KMS-11 (cell line): ENCODE data around the gene TAS2R19.

Experiments used
- H2AFZ ChIP-seq: fragments of 200-600 bp; sonication (generic); 2 replicates; pipeline ENCODE4 v1.6.1; 2016; ENCODE audit warnings: antibody characterized with exemption, mixed run types, low read depth
- H3K27ac ChIP-seq: fragments of 200-600 bp; sonication (generic); 2 replicates; pipeline ENCODE4 v1.6.1; 2016; ENCODE audit warnings: mild to moderate bottlenecking, mixed run types
- H3K27me3 ChIP-seq: fragments of 200-600 bp; sonication (generic); 2 replicates; pipeline ENCODE4 v1.6.1; 2017; ENCODE audit warnings: mild to moderate bottlenecking, low read depth, mixed run types, moderate library complexity; ENCODE audit not compliant: insufficient read depth
- H3K36me3 ChIP-seq: fragments of 200-600 bp; sonication (generic); 2 replicates; pipeline ENCODE4 v1.6.1; 2017; ENCODE audit warnings: mild to moderate bottlenecking, mixed run types; ENCODE audit not compliant: insufficient read depth
- H3K4me1 ChIP-seq: fragments of 200-600 bp; sonication (generic); 2 replicates; pipeline ENCODE4 v1.6.1; 2016; ENCODE audit warnings: mild to moderate bottlenecking, low read depth, mixed run types; ENCODE audit not compliant: poor library complexity, severe bottlenecking
- H3K4me2 ChIP-seq: fragments of 200-600 bp; sonication (generic); 2 replicates; pipeline ENCODE4 v1.7.0; 2016; ENCODE audit warnings: mild to moderate bottlenecking, mixed run types
- H3K4me3 ChIP-seq: fragments of 200-600 bp; sonication (generic); IDR thresholded peaks from 2 replicates; pipeline ENCODE4 v1.6.1; 2017; ENCODE audit warnings: low read depth, low read length, mixed read lengths; ENCODE audit not compliant: insufficient read depth
- H3K79me2 ChIP-seq: fragments of 200-600 bp; sonication (generic); 2 replicates; pipeline ENCODE4 v1.6.1; 2016; ENCODE audit warnings: low read depth, mixed run types; ENCODE audit not compliant: insufficient read depth
- H3K9ac ChIP-seq: fragments of 200-600 bp; sonication (generic); 2 replicates; pipeline ENCODE4 v1.6.1; 2016; ENCODE audit warnings: mild to moderate bottlenecking, mixed run types
- H4K20me1 ChIP-seq: fragments of 200-600 bp; sonication (generic); 2 replicates; pipeline ENCODE4 v1.6.1; 2016; ENCODE audit warnings: mild to moderate bottlenecking, mixed run types; ENCODE audit not compliant: insufficient read depth
- TF ChIP-seq, protein P1 (sequence below): fragments of 200-600 bp; sonication (generic); conservative IDR thresholded peaks from 2 replicates; pipeline ENCODE4 v1.6.1; 2017; ENCODE audit warnings: low read depth, mild to moderate bottlenecking, antibody characterized with exemption, low read length, moderate library complexity, mixed read lengths

The TAS2R19 gene

GRCh38 chr12:11023387-11023786, 967 bp upstream of the TAS2R19 start:
- Histone ChIP-seq H3K79me2 (no peaks in the 10 kb centered on the region), H3K36me3 (no peaks in the 10 kb centered on the region), H3K27me3 (no peaks in the 10 kb centered on the region), H3K9ac (no peak overlapping the region), H3K4me2 (no peak overlapping the region), H2AFZ (no peak overlapping the region), H3K27ac (no peak overlapping the region), H4K20me1 (no peaks in the 10 kb centered on the region), H3K4me3 (no peak overlapping the region), H3K4me1 (no peaks in the 10 kb centered on the region)
- TF ChIP-seq, protein P1, sequence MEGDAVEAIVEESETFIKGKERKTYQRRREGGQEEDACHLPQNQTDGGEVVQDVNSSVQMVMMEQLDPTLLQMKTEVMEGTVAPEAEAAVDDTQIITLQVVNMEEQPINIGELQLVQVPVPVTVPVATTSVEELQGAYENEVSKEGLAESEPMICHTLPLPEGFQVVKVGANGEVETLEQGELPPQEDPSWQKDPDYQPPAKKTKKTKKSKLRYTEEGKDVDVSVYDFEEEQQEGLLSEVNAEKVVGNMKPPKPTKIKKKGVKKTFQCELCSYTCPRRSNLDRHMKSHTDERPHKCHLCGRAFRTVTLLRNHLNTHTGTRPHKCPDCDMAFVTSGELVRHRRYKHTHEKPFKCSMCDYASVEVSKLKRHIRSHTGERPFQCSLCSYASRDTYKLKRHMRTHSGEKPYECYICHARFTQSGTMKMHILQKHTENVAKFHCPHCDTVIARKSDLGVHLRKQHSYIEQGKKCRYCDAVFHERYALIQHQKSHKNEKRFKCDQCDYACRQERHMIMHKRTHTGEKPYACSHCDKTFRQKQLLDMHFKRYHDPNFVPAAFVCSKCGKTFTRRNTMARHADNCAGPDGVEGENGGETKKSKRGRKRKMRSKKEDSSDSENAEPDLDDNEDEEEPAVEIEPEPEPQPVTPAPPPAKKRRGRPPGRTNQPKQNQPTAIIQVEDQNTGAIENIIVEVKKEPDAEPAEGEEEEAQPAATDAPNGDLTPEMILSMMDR = no peak

DNA sequence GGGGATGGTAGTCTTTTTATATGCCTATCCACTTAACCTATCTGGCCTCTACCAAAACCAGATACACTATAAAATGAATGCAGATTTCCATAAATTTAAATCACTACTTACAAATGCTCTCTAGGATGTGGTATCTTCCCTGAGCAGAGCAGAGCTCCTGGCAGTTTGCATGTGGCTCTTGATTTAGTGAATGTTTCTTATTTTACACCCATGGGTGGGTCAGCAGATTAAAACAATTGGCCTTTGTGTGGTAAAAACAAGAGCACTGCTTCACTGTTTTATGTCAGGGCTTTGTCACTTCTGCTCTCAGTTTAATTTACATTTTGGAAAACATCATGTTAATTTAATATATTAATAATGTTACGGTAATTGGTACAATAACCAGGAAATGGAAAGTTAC, 5.5 kb downstream of the TAS2R19 start:
- H3K27me3 ChIP-seq = no peaks in the 10 kb centered on the region
- no peaks in the 10 kb centered on the region for H3K36me3 ChIP-seq
- no peak overlapping the region for H2AFZ ChIP-seq
- no peak overlapping the region for H3K4me3 ChIP-seq
- no peak overlapping the region for H3K27ac ChIP-seq
- no peaks in the 10 kb centered on the region for H4K20me1 ChIP-seq
- H3K79me2 ChIP-seq = no peaks in the 10 kb centered on the region
- TF ChIP-seq, protein P1 = no peak
- H3K9ac ChIP-seq = no peak overlapping the region
- H3K4me1 ChIP-seq = no peaks in the 10 kb centered on the region
- H3K4me2 ChIP-seq = no peak overlapping the region

DNA sequence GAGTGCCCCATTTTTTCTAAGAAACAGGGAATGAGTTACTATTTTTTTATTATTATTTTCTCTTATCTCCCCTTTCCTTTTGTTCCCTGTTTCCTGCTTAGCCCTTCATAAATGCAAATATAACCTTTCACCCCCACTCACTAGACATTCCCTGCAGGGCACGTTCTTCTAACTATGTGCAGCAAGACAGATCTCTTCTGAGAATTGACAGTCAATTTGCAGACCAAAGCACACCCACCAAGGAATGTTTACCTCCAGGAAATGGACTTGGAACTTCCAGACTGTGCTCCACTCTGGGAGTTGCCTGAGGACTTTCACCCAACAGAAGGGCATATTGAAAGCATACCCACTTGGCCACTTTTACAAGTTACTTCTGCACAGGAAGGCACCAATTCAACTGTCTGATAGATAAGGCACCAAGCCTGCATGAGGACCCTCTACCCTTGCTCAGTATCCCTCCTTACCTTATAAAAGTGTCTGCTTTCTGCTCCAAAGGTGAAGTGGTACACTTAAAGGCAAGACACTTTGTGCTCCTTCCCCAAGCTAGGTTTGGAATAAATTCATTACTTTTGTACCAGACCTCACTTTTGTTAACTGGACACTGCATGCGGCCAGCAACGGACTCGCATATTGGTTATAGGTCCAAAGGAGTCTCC, 6.5 kb downstream of the TAS2R19 start:
- no peak overlapping the region for H3K4me2 ChIP-seq
- no peaks in the 10 kb centered on the region for H3K4me1 ChIP-seq
- H3K27me3 ChIP-seq = no peaks in the 10 kb centered on the region
- no peaks in the 10 kb centered on the region for H3K36me3 ChIP-seq
- H2AFZ ChIP-seq = no peak overlapping the region
- no peaks in the 10 kb centered on the region for H3K79me2 ChIP-seq
- no peak overlapping the region for H3K9ac ChIP-seq
- TF ChIP-seq, protein P1 = no peak
- no peak overlapping the region for H3K27ac ChIP-seq
- H4K20me1 ChIP-seq = no peaks in the 10 kb centered on the region
- no peak overlapping the region for H3K4me3 ChIP-seq

DNA sequence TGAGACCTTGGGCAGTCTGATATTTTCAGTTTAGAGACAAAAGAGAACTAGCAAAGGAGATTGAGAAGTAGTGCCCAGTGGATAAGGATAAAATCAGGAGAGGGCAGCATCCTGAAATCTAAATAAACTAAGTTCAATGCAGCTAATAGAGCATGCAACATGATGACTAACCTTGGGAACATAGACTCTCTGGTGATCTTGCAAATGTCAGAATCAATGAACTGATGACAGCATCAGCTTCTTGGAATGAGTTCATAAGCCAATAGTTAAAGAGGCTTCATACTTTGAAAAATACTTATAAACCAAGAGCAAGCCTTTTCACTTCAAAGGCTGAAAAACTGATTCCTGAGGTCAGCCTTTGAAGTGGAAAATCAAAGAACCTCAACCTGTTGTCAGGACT, 8.2 kb downstream of the TAS2R19 start:
- TF ChIP-seq, protein P1 = no peak
- Histone ChIP-seq H4K20me1 (no peaks in the 10 kb centered on the region), H2AFZ (no peak overlapping the region), H3K27ac (no peak overlapping the region), H3K27me3 (no peaks in the 10 kb centered on the region), H3K9ac (no peak overlapping the region), H3K4me2 (no peak overlapping the region), H3K4me3 (no peak overlapping the region), H3K36me3 (no peaks in the 10 kb centered on the region), H3K4me1 (no peaks in the 10 kb centered on the region), H3K79me2 (no peaks in the 10 kb centered on the region)
